Measurements from ENCODE around the gene QRICH2.
A peak's percentile ranks its signal among the peaks of the same experiment; 100 is the strongest.
"Not testable (repeated sequence)": the region's sequence is repeated elsewhere in the genome, so short reads cannot be mapped to it uniquely, and the experiment has no call there.

The QRICH2 gene, protein sequence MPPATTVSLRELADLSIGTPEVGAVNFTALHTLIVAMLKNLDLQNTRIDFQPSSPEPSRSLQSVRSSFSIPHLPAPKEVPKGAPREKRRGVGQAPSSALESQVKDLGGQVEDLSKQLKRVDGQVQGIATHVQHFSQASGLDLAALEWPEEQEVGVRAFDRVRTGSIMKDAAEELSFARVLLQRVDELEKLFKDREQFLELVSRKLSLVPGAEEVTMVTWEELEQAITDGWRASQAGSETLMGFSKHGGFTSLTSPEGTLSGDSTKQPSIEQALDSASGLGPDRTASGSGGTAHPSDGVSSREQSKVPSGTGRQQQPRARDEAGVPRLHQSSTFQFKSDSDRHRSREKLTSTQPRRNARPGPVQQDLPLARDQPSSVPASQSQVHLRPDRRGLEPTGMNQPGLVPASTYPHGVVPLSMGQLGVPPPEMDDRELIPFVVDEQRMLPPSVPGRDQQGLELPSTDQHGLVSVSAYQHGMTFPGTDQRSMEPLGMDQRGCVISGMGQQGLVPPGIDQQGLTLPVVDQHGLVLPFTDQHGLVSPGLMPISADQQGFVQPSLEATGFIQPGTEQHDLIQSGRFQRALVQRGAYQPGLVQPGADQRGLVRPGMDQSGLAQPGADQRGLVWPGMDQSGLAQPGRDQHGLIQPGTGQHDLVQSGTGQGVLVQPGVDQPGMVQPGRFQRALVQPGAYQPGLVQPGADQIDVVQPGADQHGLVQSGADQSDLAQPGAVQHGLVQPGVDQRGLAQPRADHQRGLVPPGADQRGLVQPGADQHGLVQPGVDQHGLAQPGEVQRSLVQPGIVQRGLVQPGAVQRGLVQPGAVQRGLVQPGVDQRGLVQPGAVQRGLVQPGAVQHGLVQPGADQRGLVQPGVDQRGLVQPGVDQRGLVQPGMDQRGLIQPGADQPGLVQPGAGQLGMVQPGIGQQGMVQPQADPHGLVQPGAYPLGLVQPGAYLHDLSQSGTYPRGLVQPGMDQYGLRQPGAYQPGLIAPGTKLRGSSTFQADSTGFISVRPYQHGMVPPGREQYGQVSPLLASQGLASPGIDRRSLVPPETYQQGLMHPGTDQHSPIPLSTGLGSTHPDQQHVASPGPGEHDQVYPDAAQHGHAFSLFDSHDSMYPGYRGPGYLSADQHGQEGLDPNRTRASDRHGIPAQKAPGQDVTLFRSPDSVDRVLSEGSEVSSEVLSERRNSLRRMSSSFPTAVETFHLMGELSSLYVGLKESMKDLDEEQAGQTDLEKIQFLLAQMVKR (N-terminal part only)

DNA sequence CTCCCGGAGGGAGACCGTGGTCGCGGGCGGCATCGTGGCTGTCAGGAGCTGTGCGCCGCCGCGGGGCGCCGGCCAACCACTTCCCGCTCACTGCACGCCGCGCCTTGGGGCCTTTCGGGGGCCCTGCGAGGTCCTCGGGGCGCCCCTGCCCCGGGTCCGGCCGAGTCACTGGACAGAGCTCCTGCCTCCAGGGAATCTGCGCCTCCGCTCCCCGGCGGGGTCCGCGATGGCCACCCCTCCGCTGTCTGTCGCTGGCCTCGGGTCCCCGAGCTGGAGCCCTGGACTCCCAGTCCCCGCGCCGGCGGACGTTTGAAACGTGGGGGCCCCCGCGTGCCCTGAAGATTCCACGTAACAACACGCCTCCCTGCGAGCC is at the start of gene QRICH2:
TSS of gene QRICH2 (minus strand) at position 311 of the 373 bp plus-strand sequence. CDS start at position 33, 278 bp downstream.
- DNase-seq (ENCODE audit: low read depth in 2 of 2) = no peak

DNA sequence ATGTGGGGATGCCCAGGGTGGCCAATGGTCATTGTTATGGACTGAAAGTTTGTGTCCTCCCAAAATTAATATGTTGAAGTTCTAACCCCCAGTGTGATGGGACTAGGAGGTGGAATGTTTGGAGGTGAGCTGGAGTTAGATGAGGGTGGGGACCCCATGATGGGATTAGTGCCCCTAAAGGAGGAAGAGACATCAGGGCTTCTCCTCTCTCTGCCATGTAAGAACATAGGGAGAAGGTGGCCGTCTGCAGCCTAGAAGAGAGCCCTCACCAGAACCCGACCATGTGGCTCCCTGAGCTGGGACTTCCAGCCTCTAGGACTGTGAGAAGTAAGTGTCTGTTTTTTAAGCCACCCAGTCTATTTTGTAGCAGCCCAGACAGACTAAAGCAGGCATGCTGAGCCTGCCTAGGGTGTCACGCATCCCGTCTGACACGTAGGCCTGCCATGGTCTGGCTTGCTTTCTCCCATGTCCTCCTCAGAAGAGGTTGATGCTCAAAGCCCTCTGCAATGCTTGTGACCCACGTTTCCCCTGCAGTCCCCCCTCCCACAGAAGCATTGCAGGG is 49.6 kb upstream of the QRICH2 start:
- no peak for DNase-seq (ENCODE audit: low read depth in 2 of 2)

DNA sequence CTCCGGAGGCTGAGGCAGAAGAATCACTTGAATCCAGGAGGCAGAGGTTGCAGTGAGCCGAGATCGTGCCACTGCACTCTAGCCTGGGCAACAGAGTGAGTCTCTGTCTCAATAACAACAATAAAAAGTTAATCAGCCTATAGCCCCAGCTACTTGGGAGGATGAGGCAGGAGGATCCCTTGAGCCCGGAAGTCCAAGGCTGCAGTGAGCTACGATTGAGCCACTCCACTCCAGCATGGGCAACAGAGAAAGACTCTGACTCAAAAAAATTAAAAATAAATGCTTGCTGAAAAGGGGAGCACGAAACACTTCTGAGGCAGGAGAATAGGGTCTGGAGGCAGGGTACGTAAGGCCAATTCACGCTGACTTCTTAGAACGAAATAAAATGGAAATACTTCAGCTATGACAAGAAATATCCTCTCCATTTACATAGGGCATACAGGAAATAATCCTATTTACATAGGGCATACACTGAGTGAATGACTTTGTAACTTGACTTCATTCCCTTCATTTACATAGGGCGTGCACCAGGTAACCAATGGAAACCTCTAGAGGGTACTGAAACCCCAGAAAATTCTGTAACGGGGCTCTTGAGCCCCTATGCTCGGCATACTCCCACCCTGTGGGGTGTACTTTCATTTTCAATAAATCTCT is 48.9 kb upstream of the QRICH2 start:
- DNase-seq (ENCODE audit: low read depth in 2 of 2) = no peak

DNA sequence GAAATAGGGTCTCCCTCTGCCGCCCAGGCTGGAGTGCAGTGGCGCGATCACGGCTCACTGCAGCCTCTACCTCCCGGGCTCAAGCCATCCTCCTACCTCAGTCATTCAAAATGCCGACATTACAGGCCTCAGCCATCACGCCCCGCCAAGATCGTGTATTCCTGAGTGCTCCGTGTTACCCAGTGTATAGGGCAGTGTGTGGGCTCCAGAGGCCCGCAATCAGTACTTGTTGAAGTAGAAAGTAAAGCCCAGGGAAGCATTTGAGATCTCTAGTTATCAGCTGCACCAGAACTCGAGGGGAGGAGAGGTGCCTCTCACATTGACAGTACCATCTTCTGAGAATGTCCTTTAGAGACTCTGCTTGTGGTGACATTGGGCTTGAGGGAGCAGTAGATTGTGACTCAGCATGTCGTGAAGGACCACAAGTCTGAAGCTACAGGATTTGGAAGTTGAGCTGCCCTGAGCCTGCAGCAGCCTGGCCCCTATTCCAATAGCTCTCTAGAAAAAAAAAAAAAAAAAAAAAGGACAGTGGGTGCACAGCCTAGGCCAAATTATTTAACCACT is 46.8 kb upstream of the QRICH2 start:
- DNase-seq (ENCODE audit: low read depth in 2 of 2) = no peak

DNA sequence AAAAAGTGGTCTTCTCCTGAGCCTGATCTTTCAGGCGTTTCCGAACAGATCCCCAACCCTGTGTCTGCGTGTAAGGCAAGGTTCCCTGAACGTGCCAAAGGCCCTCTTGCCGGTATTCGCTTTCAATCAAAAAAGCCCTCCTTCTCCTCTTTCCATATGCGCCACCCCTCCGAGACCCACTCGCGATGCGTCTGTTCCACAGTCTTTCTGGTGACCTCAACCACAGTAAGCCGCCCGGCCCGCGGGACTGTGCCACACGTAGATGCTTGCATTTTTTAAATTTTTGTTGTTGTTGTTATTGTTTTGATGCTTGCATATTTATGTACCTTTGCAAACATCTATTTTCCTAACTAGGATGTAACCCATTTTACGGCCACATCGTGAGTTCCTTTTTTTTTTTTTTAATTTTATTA is 46.2 kb upstream of the QRICH2 start:
- no peak for DNase-seq (ENCODE audit: low read depth in 2 of 2)

DNA sequence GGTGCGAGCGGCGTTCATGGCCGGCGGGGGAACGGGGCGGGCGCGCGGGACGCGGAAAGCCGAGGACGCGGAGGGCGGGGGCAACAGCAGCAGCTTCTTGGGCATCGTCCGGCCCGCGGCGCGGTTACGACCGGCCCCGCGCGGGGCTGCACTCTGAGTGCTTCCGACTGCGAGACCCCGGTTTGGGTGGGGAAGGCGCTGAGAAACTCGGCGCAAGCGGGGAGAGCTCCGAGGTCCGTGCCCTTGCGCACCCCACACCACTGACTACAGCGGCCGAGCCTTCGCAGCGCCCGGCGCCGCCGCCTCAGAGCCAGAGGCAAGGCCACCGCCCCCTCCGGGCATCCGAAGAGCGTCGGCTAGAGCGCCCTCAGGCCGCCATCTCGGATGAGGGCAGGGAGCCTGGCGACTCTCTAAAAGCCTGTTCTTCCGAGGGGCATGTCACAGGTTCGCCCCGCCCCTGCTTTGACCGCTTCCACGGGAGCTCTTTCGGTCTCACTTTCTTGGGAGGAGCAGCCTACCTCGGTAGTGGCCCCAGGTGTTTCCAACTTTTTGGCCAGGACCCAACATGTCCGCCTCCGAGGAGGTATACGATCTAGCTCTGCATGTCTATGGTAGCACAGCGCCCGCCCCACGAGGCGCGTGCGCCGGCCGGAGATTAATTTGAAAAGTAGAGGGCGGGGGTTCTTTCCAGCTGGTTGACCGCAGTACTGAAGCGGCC is 45.7 kb upstream of the QRICH2 start, which contains the start of gene PRPSAP1:
TSS of gene PRPSAP1 (minus strand) at position 318 of the 718 bp plus-strand sequence. CDS start at position 105, 213 bp downstream.
- peak; percentile 66 to 72 for DNase-seq (ENCODE audit: low read depth in 2 of 2)

DNA sequence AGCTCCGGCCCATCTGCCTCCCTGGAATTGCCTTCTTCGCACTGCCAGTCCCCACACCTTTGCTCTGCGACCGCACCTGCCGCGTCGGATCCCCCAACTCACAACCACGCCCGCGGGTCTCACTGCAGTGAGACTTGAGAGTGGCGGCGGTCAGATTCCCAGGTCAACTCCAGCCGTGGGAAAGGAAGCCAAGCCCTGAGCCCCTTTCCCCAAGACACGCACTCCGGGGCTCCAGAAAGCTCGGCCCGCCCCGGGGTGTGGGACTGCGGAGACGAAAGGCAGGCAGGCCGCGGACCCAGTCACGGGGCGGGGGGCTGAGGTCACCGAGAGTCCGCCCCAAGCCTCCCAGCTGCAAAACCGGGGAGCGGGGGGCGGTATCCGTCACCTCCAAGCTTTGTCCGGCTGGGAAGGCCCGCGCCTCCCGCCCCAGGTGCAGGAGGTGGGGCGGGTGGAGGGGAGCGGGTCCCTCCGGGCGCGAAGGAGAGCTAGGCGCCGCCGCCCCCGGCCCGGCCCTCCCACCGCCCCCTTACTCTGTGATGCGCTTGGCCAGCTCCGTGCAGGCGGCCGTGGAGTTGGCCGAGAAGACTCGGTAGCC is 45.0 kb upstream of the QRICH2 start:
- peak in 1 of 2 donors; percentile 7 for DNase-seq (ENCODE audit: low read depth in 2 of 2)

DNA sequence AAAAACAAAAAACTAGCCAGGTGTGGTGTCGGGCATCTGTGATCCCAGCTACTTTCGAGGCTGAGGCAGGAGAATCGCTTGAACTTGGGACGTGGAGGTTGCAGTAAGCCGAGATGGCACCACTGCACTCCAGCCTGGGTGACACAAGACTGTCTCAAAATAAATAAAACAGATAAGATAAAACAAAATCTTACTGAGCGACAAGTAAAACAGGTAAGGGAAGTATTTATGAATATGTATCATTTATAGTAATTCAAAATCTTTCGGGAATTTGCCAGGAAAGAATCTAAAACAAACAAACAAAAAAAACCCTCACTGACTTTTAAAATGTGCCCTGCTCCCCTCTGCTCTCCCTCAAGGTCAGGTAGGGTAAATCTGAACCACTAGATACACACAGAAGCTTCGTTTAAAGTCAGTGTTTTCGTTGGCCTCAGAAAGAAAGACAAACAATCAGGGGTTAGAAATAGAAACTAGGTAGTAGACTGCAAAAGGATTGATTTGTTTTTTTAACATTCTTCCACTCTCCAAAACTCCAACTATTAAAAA is 43.5 kb upstream of the QRICH2 start:
- DNase-seq (ENCODE audit: low read depth in 2 of 2) = no peak

DNA sequence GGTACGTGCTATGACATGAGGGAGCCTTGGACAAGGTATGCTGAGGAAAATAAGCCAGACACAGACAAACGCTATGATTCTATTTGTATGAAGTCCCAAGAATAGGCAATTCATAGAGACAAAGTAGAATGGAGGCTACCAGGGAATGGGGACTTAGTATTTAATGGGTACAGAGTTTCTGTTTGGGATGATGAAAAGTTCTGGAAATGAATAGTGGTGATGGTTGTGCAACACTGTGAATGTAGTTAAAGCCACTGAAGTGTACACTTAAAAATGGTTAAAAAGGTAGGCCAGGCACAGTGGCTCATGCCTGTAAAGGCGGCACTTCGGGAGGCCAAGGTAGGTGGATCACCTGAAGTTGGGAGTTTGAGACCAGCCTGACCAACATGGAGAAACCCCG is 42.4 kb upstream of the QRICH2 start:
- no peak for DNase-seq (ENCODE audit: low read depth in 2 of 2)

DNA sequence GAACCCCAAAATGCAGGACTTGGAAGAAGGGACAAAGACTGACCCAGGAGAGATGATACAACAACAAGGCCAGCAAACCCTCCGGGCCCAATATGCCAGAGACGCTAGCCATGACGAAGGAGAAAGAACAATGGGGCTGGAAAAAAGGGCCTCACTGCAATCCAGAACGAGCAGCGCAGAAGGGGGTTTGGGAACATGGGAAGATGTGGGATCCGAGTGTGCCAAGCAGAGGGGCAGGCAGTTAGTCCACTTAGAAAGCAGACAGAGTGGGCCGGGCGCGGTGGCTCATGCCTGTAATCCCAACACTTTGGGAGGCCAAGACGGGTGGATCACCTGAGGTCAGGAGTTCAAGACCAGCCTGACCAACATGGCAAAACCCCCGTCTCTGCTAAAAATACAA is 38.9 kb upstream of the QRICH2 start:
- DNase-seq (ENCODE audit: low read depth in 2 of 2) = not testable (repeated sequence)

DNA sequence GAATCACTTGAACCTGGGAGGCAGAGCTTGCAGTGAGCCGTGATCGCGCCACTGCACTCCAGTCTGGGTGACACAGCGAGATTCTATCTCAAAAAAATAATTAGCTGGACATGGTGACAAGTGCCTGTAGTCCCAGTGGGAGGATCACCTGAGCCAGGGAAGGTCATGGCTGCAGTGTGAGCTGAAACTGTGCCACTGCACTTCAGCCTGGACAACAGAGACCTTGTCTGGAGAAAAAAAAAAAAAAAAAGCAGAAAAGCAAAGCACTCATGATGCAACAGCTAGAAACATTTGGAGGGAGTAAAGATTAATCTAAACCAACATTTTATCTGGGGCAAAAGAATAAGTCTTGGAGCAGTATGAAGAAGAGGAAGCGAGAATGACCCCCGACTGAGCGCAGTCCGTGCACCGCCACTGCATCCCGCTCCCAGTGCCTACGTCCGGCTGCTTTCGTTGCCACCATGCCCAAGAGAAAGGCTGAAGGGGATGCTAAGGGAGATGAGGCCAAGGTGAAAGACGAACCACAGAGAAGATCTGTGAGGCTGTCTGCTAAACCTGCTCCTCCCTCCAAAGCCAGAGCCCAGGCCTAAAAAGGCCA is 37.4 kb upstream of the QRICH2 start:
- no peak for DNase-seq (ENCODE audit: low read depth in 2 of 2)

DNA sequence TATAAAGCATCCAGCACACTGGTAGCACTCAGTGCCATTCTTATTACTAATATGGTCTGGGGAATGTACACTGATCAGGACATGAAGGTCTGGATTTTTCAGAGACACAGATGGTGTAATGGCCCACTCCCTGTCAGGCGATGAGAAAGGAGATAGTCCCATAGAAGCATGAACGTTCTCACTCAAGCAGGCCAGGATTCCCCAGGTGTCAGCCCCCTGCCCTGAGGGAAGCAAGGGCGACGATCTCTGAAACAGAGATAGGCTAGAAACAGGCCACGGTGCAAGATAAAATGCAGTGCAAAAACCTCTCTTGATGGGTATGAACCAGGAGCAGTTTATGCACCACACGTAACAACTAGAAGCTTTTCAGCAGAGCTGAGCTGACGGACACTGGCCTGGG is 35.0 kb upstream of the QRICH2 start:
- DNase-seq (ENCODE audit: low read depth in 2 of 2) = no peak

DNA sequence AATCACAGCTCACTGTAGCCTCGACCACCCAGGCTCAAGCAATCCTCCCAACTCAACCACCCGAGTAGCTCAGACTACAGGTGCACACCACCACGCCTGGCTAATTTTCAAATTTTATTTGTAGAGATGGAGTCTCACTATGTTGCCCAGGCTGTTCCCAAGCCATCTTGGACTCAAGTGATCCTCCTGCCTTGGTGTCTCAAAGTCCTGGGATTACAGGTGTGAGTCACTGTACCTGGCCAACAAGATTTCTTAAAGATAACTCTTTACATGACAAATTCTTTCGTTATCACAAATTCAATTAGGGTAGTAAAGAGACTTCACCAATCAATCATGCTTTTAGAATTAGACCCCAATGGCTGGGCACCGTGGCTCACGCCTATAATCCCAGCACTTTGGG is 33.2 kb upstream of the QRICH2 start:
- no peak for DNase-seq (ENCODE audit: low read depth in 2 of 2)

DNA sequence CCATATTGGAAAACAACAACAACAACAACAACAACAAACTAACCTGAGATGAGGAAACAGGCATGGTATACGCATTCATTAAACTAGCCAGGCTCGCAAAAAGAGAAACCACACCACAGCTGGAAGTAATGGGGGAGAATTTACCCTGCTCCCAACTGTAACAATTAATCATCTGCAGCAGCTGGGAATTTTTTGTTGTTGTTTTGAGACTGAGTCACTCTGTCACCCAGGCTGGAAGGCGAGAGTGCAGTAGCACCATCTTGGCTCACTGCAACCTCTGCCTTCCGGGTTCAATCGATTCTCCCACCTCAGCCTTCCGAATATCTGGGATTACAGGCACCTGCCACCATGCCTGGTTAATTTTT is 29.3 kb upstream of the QRICH2 start:
- DNase-seq (ENCODE audit: low read depth in 2 of 2) = no peak

DNA sequence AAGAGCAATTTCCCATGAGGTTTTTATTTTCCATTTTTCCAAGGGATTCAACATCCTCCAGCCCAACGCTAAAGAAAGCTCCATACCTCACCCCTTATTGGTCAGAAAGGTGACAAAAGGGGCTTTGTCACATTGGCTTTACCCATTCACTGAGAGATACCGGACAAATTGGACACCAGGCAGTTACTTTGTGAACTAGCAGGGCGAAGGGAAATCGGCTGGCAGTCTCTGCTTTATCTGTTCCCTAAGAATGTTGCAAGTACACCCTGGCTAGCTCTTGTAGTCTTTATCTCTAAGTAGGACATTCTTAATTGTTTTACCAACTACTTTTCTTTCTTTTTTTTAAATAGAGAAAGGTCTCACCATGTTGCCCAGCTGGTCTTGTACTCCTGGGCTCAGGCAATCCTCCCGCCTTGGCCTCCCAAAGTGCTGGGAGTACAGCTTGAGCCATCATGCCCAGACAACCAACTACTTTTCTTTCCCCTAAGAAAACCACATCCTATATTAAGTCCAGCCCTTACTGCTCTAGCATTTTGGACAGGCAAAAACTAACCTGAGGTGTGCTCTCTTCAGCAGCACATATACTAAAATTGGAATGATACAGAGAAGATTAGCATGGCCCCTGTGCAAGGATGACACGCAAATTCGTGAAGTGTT is 28.8 kb upstream of the QRICH2 start:
- no peak for DNase-seq (ENCODE audit: low read depth in 2 of 2)

DNA sequence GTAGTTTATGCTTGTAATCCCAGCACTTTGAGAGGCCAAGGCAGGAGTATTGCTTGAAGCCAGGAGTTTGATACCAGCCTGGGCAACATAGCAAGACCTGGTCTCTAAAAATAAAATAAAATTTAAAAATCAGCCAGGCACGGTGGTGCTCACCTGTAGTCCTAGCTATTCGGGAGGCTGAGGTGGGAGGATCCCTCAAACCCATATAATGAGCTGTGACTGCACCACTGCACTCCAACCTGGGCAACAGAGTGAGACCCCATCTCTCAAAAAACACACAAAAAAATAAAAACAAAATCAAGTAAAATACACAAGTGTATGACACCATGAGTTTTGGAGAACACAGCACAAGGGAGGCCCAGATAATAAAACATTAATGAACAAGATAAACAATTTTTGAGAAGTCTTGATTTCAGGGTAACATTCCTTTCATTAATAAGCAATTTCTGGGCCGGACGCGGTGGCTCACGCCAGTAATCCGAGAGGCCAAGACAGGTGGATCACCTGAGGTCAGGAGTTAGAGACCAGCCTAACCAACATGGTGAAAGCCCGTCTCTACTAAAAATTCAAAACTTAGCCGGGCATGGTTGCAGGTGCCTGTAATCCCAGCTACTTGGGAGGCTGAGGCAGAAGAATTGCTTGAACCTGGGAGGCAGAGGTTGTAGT is 27.8 kb upstream of the QRICH2 start:
- DNase-seq (ENCODE audit: low read depth in 2 of 2) = no peak

DNA sequence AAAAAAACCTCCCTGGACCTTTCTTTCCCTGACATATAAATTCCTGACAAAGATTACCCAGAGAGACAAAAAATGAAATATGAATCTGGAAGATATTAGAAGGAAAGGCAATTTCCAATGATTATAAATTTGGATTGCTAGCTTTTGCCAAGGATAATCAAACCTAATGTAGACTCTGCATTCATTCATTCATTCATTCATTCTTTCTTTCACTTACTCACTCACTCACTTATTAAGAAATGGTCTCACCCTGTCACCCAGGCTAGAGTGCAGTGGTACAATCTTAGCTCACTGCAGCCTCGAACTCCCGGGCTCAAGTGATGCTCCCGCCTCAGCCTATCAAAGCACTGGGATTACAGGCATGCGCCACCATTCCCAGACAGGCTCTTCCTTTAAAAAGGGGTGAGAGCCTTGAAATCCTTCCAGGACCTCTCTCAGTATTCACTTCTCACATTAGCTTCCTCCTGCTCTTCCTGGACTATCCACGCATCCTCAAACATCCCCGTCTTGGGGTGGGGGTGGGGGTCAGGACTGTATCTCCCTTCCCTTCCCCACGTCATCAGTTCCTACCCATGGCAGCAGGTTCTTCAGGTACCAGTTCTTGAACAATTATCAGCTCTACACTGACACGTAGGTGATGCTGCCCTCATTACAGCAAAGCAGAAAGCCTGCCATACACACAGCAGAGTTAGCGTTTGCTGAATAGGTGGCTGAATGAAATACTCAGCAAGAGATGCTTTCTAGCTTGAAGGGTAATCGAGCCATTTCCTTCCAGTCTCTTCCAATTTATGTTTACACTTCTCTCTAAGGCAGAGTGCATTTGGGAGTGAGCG is 25.8 kb upstream of the QRICH2 start:
- no peak for DNase-seq (ENCODE audit: low read depth in 2 of 2)

Data from stimulated activated CD4-positive, alpha-beta T cell treated with anti-CD3 and anti-CD28 coated beads, Interleukin-1b, Interleukin-23, amount 100 ng/mL, for 4 hours (primary cell).